ENCODE measurements around the gene TRPV3. TPM values are rescaled to one million over a fixed set of nuclear protein-coding genes. Genes with fewer than 3 reads are reported as not detected.

The TRPV3 gene
- total and polyA plus RNA-seq, 4 experiments from 2014 or later, result 0.06 to 0.14 TPM; not detected in 2

DNA sequence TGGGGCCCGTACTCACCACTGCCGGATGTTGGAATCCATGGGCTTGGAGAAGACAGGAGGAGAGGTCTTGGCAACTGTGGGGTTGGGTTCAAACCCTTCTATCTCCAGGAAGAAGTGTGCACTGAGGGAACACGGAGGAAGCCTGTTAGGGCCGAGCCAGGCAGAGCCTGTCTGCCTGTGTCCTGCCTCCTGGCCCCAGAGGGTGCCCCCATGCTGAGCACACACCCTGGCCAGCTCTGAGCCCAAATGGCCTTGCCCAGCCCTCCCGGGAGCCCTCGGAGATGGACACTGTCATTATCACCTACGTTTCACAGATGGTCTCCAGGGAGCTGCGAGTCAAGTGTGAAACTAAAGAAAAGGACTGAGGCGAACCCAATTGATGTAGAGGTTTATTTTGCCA, 12.5 kb downstream of the TRPV3 start:
- no peaks in the 10 kb centered on the region for H3K36me3 Mint-ChIP-seq
- H3K4me3 Mint-ChIP-seq, result no peak overlapping the region
- H3K36me3 ChIP-seq (ENCODE audit: insufficient read depth, low read length), result no peaks in the 10 kb centered on the region
- H3K27me3 Mint-ChIP-seq, result peaks cover 5% of the 10 kb centered on the region in 2 donors
- intact Hi-C loops (cut with micrococcal nuclease), result no loop called here
- DNase-seq, result no peak
- H3K4me1 Mint-ChIP-seq, result no peaks in the 10 kb centered on the region
- H3K27ac Mint-ChIP-seq, result no peak overlapping the region
- H3K27me3 ChIP-seq (ENCODE audit: insufficient read depth, low read length), result no peaks in the 10 kb centered on the region
- H3K4me3 ChIP-seq (ENCODE audit: low read length in 2 of 2), result no peak overlapping the region
- POLR2A ChIA-PET (ENCODE audit: partially characterized antibody), result no interaction called here
- no peaks in the 10 kb centered on the region for H3K4me1 ChIP-seq (ENCODE audit: insufficient read depth, low read length)
- no peak overlapping the region for H3K27ac ChIP-seq (ENCODE audit: low read depth, low read length)
- CTCF ChIA-PET (ENCODE audit: partially characterized antibody), result no interaction called here
- no peaks in the 10 kb centered on the region for H3K9me3 ChIP-seq (ENCODE audit: control insufficient read depth in 1 of 2, low read length in 2 of 2)
- peaks cover 0 to 6% (median 0%) of the 10 kb centered on the region in 8 donors for H3K9me3 Mint-ChIP-seq

DNA sequence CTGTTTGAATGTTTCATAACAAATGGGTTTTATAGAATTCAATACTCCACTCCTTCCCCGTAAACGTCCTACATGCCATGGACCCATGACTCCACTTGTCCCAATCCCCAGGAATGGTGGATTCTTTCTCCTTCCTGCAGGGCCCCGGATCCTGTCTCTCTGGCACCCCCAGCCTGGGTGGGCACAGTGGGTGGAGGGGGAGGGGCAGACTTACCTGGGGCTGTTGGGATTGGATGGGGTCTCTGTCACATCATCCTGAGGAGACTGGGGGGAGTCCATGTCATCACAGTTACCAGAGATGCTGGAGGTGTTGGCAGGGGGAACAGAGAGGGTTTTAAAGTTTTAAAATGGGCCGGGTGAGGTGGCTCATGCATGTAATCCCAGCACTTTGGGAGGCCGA, 13.2 kb downstream of the TRPV3 start:
- Histone ChIP-seq H3K4me3 (ENCODE audit: low read length in 2 of 2) (no peak overlapping the region), H3K9me3 (ENCODE audit: control insufficient read depth in 1 of 2, low read length in 2 of 2) (no peaks in the 10 kb centered on the region), H3K36me3 (ENCODE audit: insufficient read depth, low read length) (no peaks in the 10 kb centered on the region), H3K4me1 (ENCODE audit: insufficient read depth, low read length) (no peaks in the 10 kb centered on the region), H3K27ac (ENCODE audit: low read depth, low read length) (no peak overlapping the region), H3K27me3 (ENCODE audit: insufficient read depth, low read length) (no peaks in the 10 kb centered on the region)
- DNase-seq, result no peak
- Mint-ChIP-seq H3K27ac (no peak overlapping the region), H3K9me3 (peaks cover 0 to 2% (median 0%) of the 10 kb centered on the region in 8 donors), H3K27me3 (peaks cover 3 to 5% of the 10 kb centered on the region in 2 donors), H3K4me3 (no peak overlapping the region), H3K36me3 (no peaks in the 10 kb centered on the region), H3K4me1 (no peaks in the 10 kb centered on the region)
- intact Hi-C loops (cut with micrococcal nuclease), result no loop called here
- CTCF ChIA-PET (ENCODE audit: partially characterized antibody), result no interaction called here
- POLR2A ChIA-PET (ENCODE audit: partially characterized antibody), result no interaction called here

DNA sequence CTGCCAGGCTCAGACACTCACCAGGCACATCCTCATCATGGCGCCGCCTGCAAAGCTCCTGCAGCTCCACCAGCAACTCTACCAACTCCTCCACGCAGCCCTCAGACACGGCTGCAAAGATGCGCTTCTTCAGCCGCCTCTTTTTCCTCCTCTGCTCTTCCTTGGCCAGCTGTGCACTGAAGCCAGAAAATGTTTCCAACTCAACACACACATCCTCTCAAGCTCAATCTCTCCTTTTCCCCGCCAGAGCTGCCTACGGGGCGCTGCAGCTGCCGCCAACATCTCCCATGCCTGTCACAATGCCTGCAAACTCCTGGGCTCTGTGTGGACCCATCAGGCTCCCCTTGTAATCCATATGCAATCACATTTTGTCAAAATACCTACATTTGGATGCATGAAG, 14.2 kb downstream of the TRPV3 start:
- Histone ChIP-seq H3K4me3 (ENCODE audit: low read length in 2 of 2) (no peak overlapping the region), H3K27me3 (ENCODE audit: insufficient read depth, low read length) (no peaks in the 10 kb centered on the region), H3K27ac (ENCODE audit: low read depth, low read length) (no peak overlapping the region), H3K36me3 (ENCODE audit: insufficient read depth, low read length) (no peaks in the 10 kb centered on the region), H3K4me1 (ENCODE audit: insufficient read depth, low read length) (no peaks in the 10 kb centered on the region), H3K9me3 (ENCODE audit: control insufficient read depth in 1 of 2, low read length in 2 of 2) (no peaks in the 10 kb centered on the region)
- Mint-ChIP-seq H3K36me3 (no peaks in the 10 kb centered on the region), H3K9me3 (peaks cover 0 to 2% (median 0%) of the 10 kb centered on the region in 8 donors), H3K4me1 (no peaks in the 10 kb centered on the region), H3K4me3 (no peak overlapping the region), H3K27me3 (peaks cover 3 to 5% of the 10 kb centered on the region in 2 donors), H3K27ac (peak overlapping the region in 1 of 7 donors; percentile 43)
- no peak for DNase-seq
- intact Hi-C loops (cut with micrococcal nuclease), result no loop called here
- POLR2A ChIA-PET (ENCODE audit: partially characterized antibody), result no interaction called here
- CTCF ChIA-PET (ENCODE audit: partially characterized antibody), result no interaction called here

DNA sequence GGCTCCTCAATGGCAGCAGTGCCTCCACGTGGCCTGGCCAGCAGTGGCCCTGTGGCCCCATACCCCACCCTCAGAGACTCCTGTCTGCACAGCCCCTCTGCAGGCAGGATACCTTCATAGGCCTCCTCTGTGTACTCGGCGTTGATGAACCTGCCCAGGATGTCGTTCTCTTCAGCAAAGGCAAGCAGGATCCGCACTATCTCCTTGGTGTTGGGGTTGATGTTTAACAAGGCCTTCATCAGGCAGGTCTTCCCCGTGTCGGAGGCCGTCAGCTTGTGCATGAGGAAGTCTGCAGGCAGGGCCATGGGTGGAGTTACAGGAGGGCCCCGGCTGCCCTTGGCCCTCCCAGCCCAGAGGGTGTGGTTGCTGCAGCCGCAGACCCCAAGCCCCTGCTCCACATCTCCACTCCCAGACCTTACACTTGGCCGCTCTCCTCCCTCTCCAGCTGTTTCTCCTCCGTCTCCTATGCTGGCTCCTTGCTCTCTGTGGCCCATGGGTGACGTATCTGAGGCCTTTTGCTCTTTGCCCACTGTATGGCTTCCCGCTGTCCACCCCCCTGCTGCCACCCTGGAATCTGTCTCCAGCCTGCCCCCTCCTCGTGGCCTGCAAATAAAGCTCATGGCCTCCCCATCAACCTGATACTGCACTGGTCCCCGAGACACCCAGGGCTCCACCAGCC, 15.1 kb downstream of the TRPV3 start:
- no peak for DNase-seq
- Mint-ChIP-seq H3K27me3 (peaks cover 3 to 5% of the 10 kb centered on the region in 2 donors), H3K4me1 (no peaks in the 10 kb centered on the region), H3K9me3 (peaks cover 0 to 2% (median 0%) of the 10 kb centered on the region in 8 donors), H3K36me3 (no peaks in the 10 kb centered on the region), H3K27ac (no peak overlapping the region), H3K4me3 (no peak overlapping the region)
- intact Hi-C loops (cut with micrococcal nuclease), result no loop called here
- no peak overlapping the region for H3K27ac ChIP-seq (ENCODE audit: low read depth, low read length)
- no peak overlapping the region for H3K4me3 ChIP-seq (ENCODE audit: low read length in 2 of 2)
- H3K9me3 ChIP-seq (ENCODE audit: control insufficient read depth in 1 of 2, low read length in 2 of 2), result no peaks in the 10 kb centered on the region
- no peaks in the 10 kb centered on the region for H3K27me3 ChIP-seq (ENCODE audit: insufficient read depth, low read length)
- ChIA-PET CTCF (ENCODE audit: partially characterized antibody) (no interaction called here), POLR2A (ENCODE audit: partially characterized antibody) (no interaction called here)
- no peaks in the 10 kb centered on the region for H3K36me3 ChIP-seq (ENCODE audit: insufficient read depth, low read length)
- no peaks in the 10 kb centered on the region for H3K4me1 ChIP-seq (ENCODE audit: insufficient read depth, low read length)

DNA sequence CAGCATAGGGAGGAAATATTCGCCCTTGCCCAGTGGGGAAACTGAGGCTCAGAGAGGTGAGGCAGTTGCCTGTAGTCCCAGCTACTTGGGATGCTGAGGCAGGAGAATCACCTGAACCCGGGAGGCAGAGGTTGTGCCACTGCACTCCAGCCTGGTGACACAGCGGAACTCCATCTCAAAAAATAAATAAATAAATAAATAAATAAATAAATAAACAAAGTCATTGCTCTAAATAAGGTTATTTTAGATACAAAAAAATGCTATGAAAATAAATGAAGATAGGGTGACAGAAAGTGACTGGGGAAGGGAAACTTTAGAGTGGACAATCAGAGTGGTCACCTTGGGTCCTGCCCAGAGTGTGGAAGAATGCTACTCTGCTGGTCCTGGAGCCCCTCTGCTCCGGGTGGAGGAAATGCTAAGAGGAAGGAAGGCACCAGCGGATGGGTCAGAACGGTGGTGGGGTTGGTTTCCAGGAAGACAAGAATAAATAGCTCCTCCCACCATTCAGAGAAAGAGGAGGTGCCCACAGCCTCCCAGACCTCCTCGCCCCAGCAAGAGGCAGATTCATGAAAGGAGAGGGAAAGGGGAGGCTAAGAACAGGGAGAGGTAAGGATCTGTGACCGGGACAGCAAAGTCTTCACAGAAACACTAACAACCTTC, 17.6 kb downstream of the TRPV3 start:
- H3K4me3 Mint-ChIP-seq, result no peak overlapping the region
- no peaks in the 10 kb centered on the region for H3K4me1 ChIP-seq (ENCODE audit: insufficient read depth, low read length)
- H3K27me3 ChIP-seq (ENCODE audit: insufficient read depth, low read length), result no peaks in the 10 kb centered on the region
- H3K36me3 Mint-ChIP-seq, result no peaks in the 10 kb centered on the region
- POLR2A ChIA-PET (ENCODE audit: partially characterized antibody), result no interaction called here
- CTCF ChIA-PET (ENCODE audit: partially characterized antibody), result no interaction called here
- peaks cover 0 to 5% (median 0%) of the 10 kb centered on the region in 4 donors for H3K4me1 Mint-ChIP-seq
- DNase-seq, result no peak
- peaks cover 3 to 5% of the 10 kb centered on the region in 2 donors for H3K27me3 Mint-ChIP-seq
- H3K9me3 ChIP-seq (ENCODE audit: control insufficient read depth in 1 of 2, low read length in 2 of 2), result no peaks in the 10 kb centered on the region
- intact Hi-C loops (cut with micrococcal nuclease), result no loop called here
- no peak overlapping the region for H3K27ac ChIP-seq (ENCODE audit: low read depth, low read length)
- H3K36me3 ChIP-seq (ENCODE audit: insufficient read depth, low read length), result no peaks in the 10 kb centered on the region
- H3K4me3 ChIP-seq (ENCODE audit: low read length in 2 of 2), result no peak overlapping the region
- H3K27ac Mint-ChIP-seq, result no peak overlapping the region
- peaks cover 0 to 2% (median 0%) of the 10 kb centered on the region in 8 donors for H3K9me3 Mint-ChIP-seq

DNA sequence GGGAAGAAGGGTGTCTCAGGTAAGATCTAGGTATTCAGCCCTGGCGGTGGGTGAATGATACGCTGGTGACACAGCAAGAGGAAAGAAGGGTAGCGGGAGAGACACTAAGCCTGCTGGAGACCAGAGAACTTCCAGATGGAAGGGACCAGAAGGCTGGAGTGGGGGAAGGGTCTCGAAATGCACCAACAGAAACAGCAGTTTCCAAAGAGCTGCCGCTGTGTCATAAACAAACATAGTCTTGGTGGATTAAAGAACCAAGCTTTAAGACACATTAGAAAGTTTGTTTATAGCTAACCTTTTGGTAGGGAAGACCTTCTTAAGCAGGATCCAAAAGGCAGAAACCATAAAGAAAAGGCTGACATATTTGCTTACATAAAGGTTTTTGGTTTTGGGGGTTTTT, 20.9 kb downstream of the TRPV3 start:
- H3K4me3 ChIP-seq (ENCODE audit: low read length in 2 of 2), result no peak overlapping the region
- Mint-ChIP-seq H3K36me3 (no peaks in the 10 kb centered on the region), H3K9me3 (peaks cover 0 to 2% (median 0%) of the 10 kb centered on the region in 8 donors), H3K27ac (peak overlapping the region in 5 of 7 donors; percentile 1 to 88 (median 64)), H3K27me3 (peaks cover 0 to 3% of the 10 kb centered on the region in 2 donors), H3K4me3 (peak overlapping the region in 1 of 8 donors; percentile 10), H3K4me1 (peaks cover 2 to 6% (median 5%) of the 10 kb centered on the region in 4 donors)
- H3K9me3 ChIP-seq (ENCODE audit: control insufficient read depth in 1 of 2, low read length in 2 of 2), result no peaks in the 10 kb centered on the region
- peaks cover 6% of the 10 kb centered on the region for H3K4me1 ChIP-seq (ENCODE audit: insufficient read depth, low read length)
- H3K27me3 ChIP-seq (ENCODE audit: insufficient read depth, low read length), result no peaks in the 10 kb centered on the region
- no peak for DNase-seq
- ChIA-PET POLR2A (ENCODE audit: partially characterized antibody) (no interaction called here), CTCF (ENCODE audit: partially characterized antibody) (no interaction called here)
- no peaks in the 10 kb centered on the region for H3K36me3 ChIP-seq (ENCODE audit: insufficient read depth, low read length)
- intact Hi-C loops (cut with micrococcal nuclease), result no loop called here
- no peak overlapping the region for H3K27ac ChIP-seq (ENCODE audit: low read depth, low read length)

DNA sequence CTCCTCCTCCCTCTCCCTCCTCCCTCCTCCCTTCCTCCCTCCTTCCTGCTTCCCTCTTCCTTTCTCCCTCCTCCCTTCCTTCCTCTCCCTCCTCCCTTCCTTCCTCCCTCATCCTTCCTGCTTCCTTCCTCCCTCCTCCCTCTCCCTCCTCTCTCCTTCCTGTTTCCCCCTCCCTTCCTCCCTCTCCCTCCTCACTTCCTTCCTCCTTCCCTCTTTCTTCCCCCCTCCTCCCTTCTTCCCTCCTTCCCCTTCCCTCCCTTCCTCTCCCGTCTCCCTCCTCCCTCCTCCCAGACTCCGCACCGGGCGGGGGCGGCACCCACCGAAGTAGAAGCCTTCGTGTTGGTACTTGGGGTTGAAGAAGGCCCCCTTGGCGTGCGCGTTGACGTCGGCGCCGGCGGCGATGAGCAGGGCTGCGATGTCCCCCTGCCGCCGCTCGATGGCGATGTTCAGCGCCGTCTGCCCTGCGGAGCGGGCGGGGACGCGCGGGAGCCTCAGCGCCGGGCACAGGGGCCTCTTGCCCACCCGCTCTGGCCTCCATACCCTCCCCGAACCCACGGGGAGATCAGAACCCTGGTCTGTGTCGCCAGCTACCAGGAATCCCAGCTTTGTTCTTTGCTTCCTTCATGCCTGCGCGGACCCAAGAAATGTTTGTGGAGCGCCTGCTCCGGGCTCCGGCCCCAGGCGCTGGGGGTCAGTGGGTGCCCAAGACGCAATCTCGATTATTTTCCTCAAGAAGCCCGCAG, 22.2 kb downstream of the TRPV3 start:
- H3K9me3 Mint-ChIP-seq, result peaks cover 0 to 2% (median 0%) of the 10 kb centered on the region in 8 donors
- peak; percentile 29 to 51 (median 43) for DNase-seq
- peaks cover 6% of the 10 kb centered on the region for H3K4me1 ChIP-seq (ENCODE audit: insufficient read depth, low read length)
- POLR2A ChIA-PET (ENCODE audit: partially characterized antibody), result interaction anchor here (1.0 kb wide), 2 partner anchors 23 to 102 kb away, joined by 3 read pairs; no protein-coding TSS in a partner anchor
- H3K9me3 ChIP-seq (ENCODE audit: control insufficient read depth in 1 of 2, low read length in 2 of 2), result no peaks in the 10 kb centered on the region
- no peaks in the 10 kb centered on the region for H3K27me3 ChIP-seq (ENCODE audit: insufficient read depth, low read length)
- no peaks in the 10 kb centered on the region for H3K36me3 Mint-ChIP-seq
- H3K27ac ChIP-seq (ENCODE audit: low read depth, low read length), result no peak overlapping the region
- intact Hi-C loops (cut with micrococcal nuclease), result no loop called here
- H3K27me3 Mint-ChIP-seq, result peaks cover 0 to 3% of the 10 kb centered on the region in 2 donors
- no peak overlapping the region for H3K4me3 ChIP-seq (ENCODE audit: low read length in 2 of 2)
- H3K27ac Mint-ChIP-seq, result peak overlapping the region in 4 of 7 donors; percentile 15 to 91 (median 68)
- CTCF ChIA-PET (ENCODE audit: partially characterized antibody), result no interaction called here
- peak overlapping the region in 6 of 8 donors; percentile 15 to 61 (median 47) for H3K4me3 Mint-ChIP-seq
- peaks cover 2 to 6% (median 5%) of the 10 kb centered on the region in 4 donors for H3K4me1 Mint-ChIP-seq
- H3K36me3 ChIP-seq (ENCODE audit: insufficient read depth, low read length), result no peaks in the 10 kb centered on the region

Measured in CD4-positive, alpha-beta memory T cell (primary cell).